Endothelial cell of umbilical vein (primary cell): ENCODE measurements around the gene ATAD5. TPM values are rescaled to one million over a fixed set of nuclear protein-coding genes. Genes with fewer than 3 reads are reported as not detected.

Source experiments
- BruUV-seq: library from RNA; stranded (reverse); fragments of 400-500 nt; replicated peaks from 2 replicates; lab custom pipeline; 2021; lab: Mats Ljungman, UMichigan
- CTCF ChIA-PET: fragments of 300-600, 350-600 bp; sonication (Branson Sonifier 250); formaldehyde crosslinking; loops from one replicate; lab custom pipeline; 2021; ENCODE audit warnings: antibody characterized with exemption, inconsistent platforms; lab: Charles Lee
- POLR2A ChIA-PET: fragments of 300-600, 350-600 bp; sonication (Branson Sonifier 250); formaldehyde crosslinking; loops from one replicate; lab custom pipeline; 2021; ENCODE audit warnings: antibody characterized with exemption, inconsistent platforms; lab: Charles Lee
- DNase-seq: peaks from one replicate; pipeline ENCODE4 v3.0.0-alpha.2; 2011; ENCODE audit warnings: low read depth, low spot score
- FAIRE-seq: peaks from 2 replicates; lab custom pipeline; 2011; peaks lifted over from hg19 to GRCh38; lab: Jason Lieb, UNC
- H2AFZ ChIP-seq: 2 replicates; pipeline ENCODE4 v1.6.0; 2012; ENCODE audit warnings: low read depth, low read length, control low read depth, inconsistent platforms
- H3K27ac ChIP-seq: 2 replicates; pipeline ENCODE4 v1.5.1; 2011; ENCODE audit warnings: low read depth, mild to moderate bottlenecking, control low read depth, low read length, moderate library complexity; ENCODE audit not compliant: insufficient read depth
- H3K27me3 ChIP-seq, 2 experiments: 2 replicates each; pipeline versions ENCODE4 v1.6.0 to v1.6.1; 2011; ENCODE audit warnings: low read length in 2 of 2, mixed read lengths in 1 of 2; ENCODE audit not compliant: control insufficient read depth in 2 of 2, insufficient read depth in 2 of 2
- H3K36me3 ChIP-seq, 2 experiments: 2 replicates in 1 of 2; 3 replicates in 1 of 2; pipeline ENCODE4 v1.5.1; 2011; ENCODE audit warnings: low read length in 2 of 2, mild to moderate bottlenecking in 1 of 2, moderate library complexity in 1 of 2; ENCODE audit not compliant: control insufficient read depth in 2 of 2, insufficient read depth in 2 of 2; ENCODE audit errors: extremely low read depth in 1 of 2
- H3K4me1 ChIP-seq: 3 replicates; pipeline ENCODE4 v1.5.1; 2011; ENCODE audit warnings: mild to moderate bottlenecking, low read length; ENCODE audit not compliant: control insufficient read depth, insufficient read depth; ENCODE audit errors: extremely low read depth
- H3K4me2 ChIP-seq: 2 replicates; pipeline ENCODE4 v1.6.1; 2011; ENCODE audit warnings: low read length, control low read depth, mixed read lengths; ENCODE audit not compliant: insufficient read depth
- H3K4me3 ChIP-seq, 3 experiments: fragments of 200-600 bp in 1 of 3; sonication (generic), shearing (Covaris generic) in 1 of 3; replicated peaks in 1 of 3; 2 replicates each; pipeline ENCODE4 v1.5.1; 2011 to 2016; ENCODE audit warnings: control low read depth in 3 of 3, low read length in 3 of 3, mild to moderate bottlenecking in 2 of 3, inconsistent platforms in 1 of 3, low read depth in 1 of 3, moderate library complexity in 1 of 3; ENCODE audit not compliant: insufficient read depth in 1 of 3
- H3K79me2 ChIP-seq: 2 replicates; pipeline ENCODE4 v1.6.0; 2012; ENCODE audit warnings: low read length, inconsistent platforms; ENCODE audit not compliant: control insufficient read depth, insufficient read depth
- H3K9ac ChIP-seq: replicated peaks from 2 replicates; pipeline ENCODE3; 2011; ENCODE audit warnings: low read length, control low read depth; ENCODE audit not compliant: insufficient read depth; ENCODE audit errors: extremely low read depth
- H3K9me1 ChIP-seq: replicated peaks from 3 replicates; pipeline ENCODE4 v1.6.0; 2011; ENCODE audit warnings: mild to moderate bottlenecking, low read length; ENCODE audit not compliant: control insufficient read depth, insufficient read depth; ENCODE audit errors: extremely low read depth
- H3K9me3 ChIP-seq: replicated peaks from 2 replicates; pipeline ENCODE4 v1.5.1; 2012; ENCODE audit warnings: low read length, inconsistent platforms; ENCODE audit not compliant: control insufficient read depth, insufficient read depth
- H4K20me1 ChIP-seq: replicated peaks from 2 replicates; pipeline ENCODE3; 2011; ENCODE audit warnings: mild to moderate bottlenecking, low read length; ENCODE audit not compliant: control insufficient read depth, insufficient read depth; ENCODE audit errors: extremely low read depth
- EZH2 ChIP-seq: IDR thresholded peaks from 2 replicates; pipeline ENCODE4 v1.6.1; 2012; ENCODE audit warnings: borderline replicate concordance, low read depth, mild to moderate bottlenecking, moderate library complexity, low read length, inconsistent platforms; ENCODE audit not compliant: severe bottlenecking
- FOS ChIP-seq: IDR thresholded peaks from 2 replicates; pipeline ENCODE4 v1.6.1; 2011; ENCODE audit warnings: mild to moderate bottlenecking, low read length, moderate library complexity, borderline replicate concordance; ENCODE audit not compliant: insufficient read depth
- GATA2 ChIP-seq: IDR thresholded peaks from 2 replicates; pipeline ENCODE4 v1.7.0; 2011; ENCODE audit warnings: low read depth, mild to moderate bottlenecking, moderate library complexity, mixed read lengths, low read length; ENCODE audit not compliant: insufficient read length, insufficient read depth
- JUN ChIP-seq: IDR thresholded peaks from 2 replicates; pipeline ENCODE4 v1.6.1; 2011; ENCODE audit warnings: borderline replicate concordance, low read depth; ENCODE audit not compliant: insufficient read length, insufficient read depth
- MYC ChIP-seq: IDR thresholded peaks from one replicate; pipeline ENCODE4 v1.6.1; 2011; ENCODE audit warnings: mild to moderate bottlenecking, low read depth, low read length
- POLR2A ChIP-seq: IDR thresholded peaks from 2 replicates; pipeline ENCODE4 v1.6.1; 2012; ENCODE audit warnings: low read depth, mild to moderate bottlenecking, control low read depth, low read length
- POLR2AphosphoS5 ChIP-seq: IDR thresholded peaks from 2 replicates; pipeline ENCODE4 v1.6.1; 2012; ENCODE audit warnings: low read depth, mild to moderate bottlenecking, control low read depth, low read length, moderate library complexity; ENCODE audit not compliant: insufficient read depth
- dilution Hi-C: fragments of 300-500 bp; cut with MboI; formaldehyde crosslinking; loops from one replicate; pipeline ENCODE4 v1.15.0; 2019; ENCODE audit warnings: low sequenced_read_pairs; ENCODE audit not compliant: extremely low pct_ligation_motif_present
- intact Hi-C: fragments of 100-400 bp; cut with micrococcal nuclease; formaldehyde crosslinking; loops from one replicate; pipeline ENCODE4 v1.10.0; 2022
- polyA plus RNA-seq, 4 experiments: library from polyadenylated mRNA; depleted of rRNA in 3 of 4; stranded (reverse) in 3 of 4; unstranded in 1 of 4; fragments of >200 nt; gene quantifications; 2 replicates each; pipeline versions ENCODE4 v1.2.1 to v1.2.3, GENCODE V29; 2011 to 2012; ENCODE audit warnings: missing spikeins in 1 of 4
- total RNA-seq: library from RNA; stranded (reverse); gene quantifications from 2 replicates; pipeline ENCODE4 v1.2.3, GENCODE V29; 2021
- TF ChIP-seq, protein P1 (sequence below), 2 donors: IDR thresholded peaks; 1 replicate in 1 of 2; 2 replicates in 1 of 2; pipeline ENCODE4 v1.5.1; 2011; ENCODE audit warnings: low read length in 2 of 2, mild to moderate bottlenecking in 2 of 2, moderate library complexity in 2 of 2, control low read depth in 1 of 2, inconsistent platforms in 1 of 2, low read depth in 1 of 2; ENCODE audit not compliant: insufficient read depth in 1 of 2; ENCODE audit errors: extremely low read depth in 1 of 2
- TF ChIP-seq, protein P2 (sequence below): IDR thresholded peaks from 2 replicates; pipeline ENCODE4 v1.6.1; 2011; ENCODE audit not compliant: insufficient read depth, insufficient read length

The ATAD5 gene
- total and polyA plus RNA-seq, 2 donors (not counting 3 experiments of a cell fraction or from before 2014, with no cell fraction given) = 0.80 to 9.4 TPM

DNA sequence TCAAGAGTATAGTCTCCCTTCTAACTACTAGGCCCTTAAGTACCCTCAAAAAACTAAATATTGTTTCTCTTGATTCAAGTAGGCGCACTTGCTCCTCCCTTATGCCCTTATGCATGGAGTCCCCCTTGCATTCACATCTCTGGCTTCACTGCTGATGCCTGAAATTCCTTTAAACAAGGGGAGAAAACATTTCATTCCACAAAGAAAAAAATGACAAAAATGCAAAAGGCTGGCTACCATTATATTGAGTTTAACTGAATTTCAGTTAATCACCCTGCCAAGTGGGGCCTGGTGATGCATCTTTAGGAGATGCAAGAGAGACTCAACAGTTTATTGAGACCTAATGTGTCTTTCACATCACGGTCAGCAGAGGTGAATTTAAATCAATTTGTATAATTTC lies 42.8 kb upstream of the ATAD5 start:
- H3K9ac ChIP-seq = no peak overlapping the region
- no peaks in the 10 kb centered on the region for H3K4me1 ChIP-seq
- no peak overlapping the region for H3K27ac ChIP-seq
- H3K9me3 ChIP-seq = no peaks in the 10 kb centered on the region
- ChIA-PET CTCF (no interaction called here), POLR2A (no interaction called here)
- H3K4me2 ChIP-seq = no peak overlapping the region
- peaks cover 5 to 12% of the 10 kb centered on the region in 2 experiments for H3K36me3 ChIP-seq
- TF ChIP-seq, protein P1, sequence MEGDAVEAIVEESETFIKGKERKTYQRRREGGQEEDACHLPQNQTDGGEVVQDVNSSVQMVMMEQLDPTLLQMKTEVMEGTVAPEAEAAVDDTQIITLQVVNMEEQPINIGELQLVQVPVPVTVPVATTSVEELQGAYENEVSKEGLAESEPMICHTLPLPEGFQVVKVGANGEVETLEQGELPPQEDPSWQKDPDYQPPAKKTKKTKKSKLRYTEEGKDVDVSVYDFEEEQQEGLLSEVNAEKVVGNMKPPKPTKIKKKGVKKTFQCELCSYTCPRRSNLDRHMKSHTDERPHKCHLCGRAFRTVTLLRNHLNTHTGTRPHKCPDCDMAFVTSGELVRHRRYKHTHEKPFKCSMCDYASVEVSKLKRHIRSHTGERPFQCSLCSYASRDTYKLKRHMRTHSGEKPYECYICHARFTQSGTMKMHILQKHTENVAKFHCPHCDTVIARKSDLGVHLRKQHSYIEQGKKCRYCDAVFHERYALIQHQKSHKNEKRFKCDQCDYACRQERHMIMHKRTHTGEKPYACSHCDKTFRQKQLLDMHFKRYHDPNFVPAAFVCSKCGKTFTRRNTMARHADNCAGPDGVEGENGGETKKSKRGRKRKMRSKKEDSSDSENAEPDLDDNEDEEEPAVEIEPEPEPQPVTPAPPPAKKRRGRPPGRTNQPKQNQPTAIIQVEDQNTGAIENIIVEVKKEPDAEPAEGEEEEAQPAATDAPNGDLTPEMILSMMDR (IDR thresholded peaks at IDR 0.05; ENCODE audit: extremely low read depth in 1 of 2, insufficient read depth in 1 of 2, low read depth in 1 of 2, low read length in 2 of 2) = no peak
- TF ChIP-seq JUN = no peak
- TF ChIP-seq GATA2 = no peak
- TF ChIP-seq EZH2 = no peak
- no peak for TF ChIP-seq MYC
- TF ChIP-seq POLR2AphosphoS5 = no peak
- TF ChIP-seq, protein P2, sequence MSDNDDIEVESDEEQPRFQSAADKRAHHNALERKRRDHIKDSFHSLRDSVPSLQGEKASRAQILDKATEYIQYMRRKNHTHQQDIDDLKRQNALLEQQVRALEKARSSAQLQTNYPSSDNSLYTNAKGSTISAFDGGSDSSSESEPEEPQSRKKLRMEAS = no peak
- TF ChIP-seq POLR2A = no peak
- no peak for TF ChIP-seq FOS
- no peaks in the 10 kb centered on the region for H3K9me1 ChIP-seq
- intact Hi-C loops = no loop called here
- DNase-seq (no peak), FAIRE-seq (no peak)
- no peaks in the 10 kb centered on the region for H4K20me1 ChIP-seq
- H3K4me3 ChIP-seq = no peak overlapping the region
- H3K79me2 ChIP-seq = no peaks in the 10 kb centered on the region
- dilution Hi-C loops = no loop called here
- no TSS peak for BruUV-seq
- H3K27me3 ChIP-seq = no peaks in the 10 kb centered on the region
- H2AFZ ChIP-seq = no peak overlapping the region
